HepG2 (cell line): Measurements from ENCODE around the gene SFT2D2. TPM values are rescaled to one million over a fixed set of nuclear protein-coding genes. Genes with fewer than 3 reads are reported as not detected.

ENCODE experiments used
- ATAC-seq: fragments of 200-7000 bp; cut with Tn5 transposase; 3 replicates; pipeline ENCODE4 v1.9.1; 2020; ENCODE audit warnings: mild to moderate bottlenecking, moderate library complexity
- BruUV-seq: library from RNA; stranded (reverse); fragments of 400-500 nt; replicated peaks from 2 replicates; lab custom pipeline; 2021; lab: Mats Ljungman, UMichigan
- CTCF ChIA-PET: fragments of 300-600 bp; formaldehyde crosslinking; extraction: SDS; loops from one replicate; lab custom pipeline; 2021; ENCODE audit warnings: low total read pairs, inconsistent platforms, low intra/inter-chr PET ratio; lab: Yijun Ruan, JAX
- POLR2A ChIA-PET: fragments of 350-600 bp; sonication (Branson Sonifier 250); formaldehyde crosslinking; loops from one replicate; lab custom pipeline; 2020; ENCODE audit warnings: antibody characterized with exemption, inconsistent platforms; lab: Yijun Ruan, JAX
- DNase-seq: peaks from one replicate; pipeline ENCODE4 v3.0.0-alpha.2; 2015; ENCODE audit warnings: low spot score
- FAIRE-seq: peaks from 3 replicates; lab custom pipeline; 2011; peaks lifted over from hg19 to GRCh38; lab: Jason Lieb, UNC
- H2AFZ ChIP-seq: one replicate; pipeline ENCODE4 v1.6.1; 2011; ENCODE audit warnings: low read length, inconsistent platforms
- H3K27ac ChIP-seq: fragments of 300-600 bp; 3 replicates; pipeline ENCODE4 v1.8.0; 2011; ENCODE audit warnings: mixed run types, mild to moderate bottlenecking, mixed read lengths, low read length, inconsistent platforms; ENCODE audit not compliant: insufficient read depth; ENCODE audit errors: extremely low read length
- H3K27me3 ChIP-seq, 2 experiments: fragments of 200-600 bp in 1 of 2; 2 replicates in 1 of 2; 3 replicates in 1 of 2; pipeline versions ENCODE4 v1.6.0 to v1.8.0; 2011; ENCODE audit warnings: low read length in 2 of 2, mild to moderate bottlenecking in 2 of 2, moderate library complexity in 2 of 2, inconsistent platforms in 1 of 2; ENCODE audit not compliant: insufficient read depth in 2 of 2, control insufficient read depth in 1 of 2
- H3K36me3 ChIP-seq, 2 experiments: fragments of 200-600 bp in 1 of 2; replicated peaks in 1 of 2; 2 replicates in 1 of 2; 3 replicates in 1 of 2; pipeline versions ENCODE4 v1.5.1 to v1.8.0; 2011; ENCODE audit warnings: low read length in 2 of 2, inconsistent platforms in 1 of 2; ENCODE audit not compliant: insufficient read depth in 2 of 2, control insufficient read depth in 1 of 2
- H3K4me1 ChIP-seq: 2 replicates; pipeline ENCODE4 v1.5.1; 2012; ENCODE audit warnings: low read length, inconsistent platforms; ENCODE audit not compliant: insufficient read depth
- H3K4me2 ChIP-seq: 2 replicates; pipeline ENCODE4 v1.6.0; 2011; ENCODE audit warnings: low read depth, low read length, inconsistent platforms
- H3K4me3 ChIP-seq, 3 experiments: fragments of 200-600 bp in 1 of 3; sonication (generic), shearing (Covaris generic) in 1 of 3; replicated peaks in 1 of 3; 2 replicates each; pipeline ENCODE4 v1.5.1; 2011 to 2016; ENCODE audit warnings: low read length in 3 of 3, inconsistent platforms in 2 of 3, low read depth in 2 of 3, mild to moderate bottlenecking in 2 of 3, control low read depth in 1 of 3, mixed read lengths in 1 of 3; ENCODE audit not compliant: insufficient read depth in 1 of 3
- H3K79me2 ChIP-seq: one replicate; pipeline ENCODE4 v1.6.1; 2011; ENCODE audit warnings: low read length, inconsistent platforms; ENCODE audit not compliant: insufficient read depth
- H3K9ac ChIP-seq: 2 replicates; pipeline ENCODE4 v1.6.0; 2011; ENCODE audit warnings: mild to moderate bottlenecking, low read depth, low read length, inconsistent platforms; ENCODE audit not compliant: insufficient read depth
- H3K9me3 ChIP-seq: 2 replicates; pipeline ENCODE4 v1.5.1; 2012; ENCODE audit warnings: mild to moderate bottlenecking, low read length
- H4K20me1 ChIP-seq: 2 replicates; pipeline ENCODE4 v1.6.0; 2011; ENCODE audit warnings: inconsistent platforms, mild to moderate bottlenecking, low read length, moderate library complexity; ENCODE audit not compliant: insufficient read depth
- CBX1 ChIP-seq: IDR thresholded peaks from one replicate; pipeline ENCODE4 v1.6.1; 2016; ENCODE audit warnings: antibody characterized with exemption, low read depth
- ELF3 ChIP-seq: IDR thresholded peaks from 2 replicates; pipeline ENCODE4 v1.6.1; 2016; ENCODE audit warnings: missing genetic modification reagents, missing compliant biosample characterization
- GATAD1 ChIP-seq: IDR thresholded peaks from 2 replicates; pipeline ENCODE4 v1.6.1; 2016; ENCODE audit warnings: missing genetic modification reagents, missing compliant biosample characterization
- IRF2 ChIP-seq: IDR thresholded peaks from 2 replicates; pipeline ENCODE4 v1.6.1; 2018; ENCODE audit warnings: missing genetic modification reagents, missing compliant biosample characterization
- REST ChIP-seq, 2 experiments: IDR thresholded peaks; 2 replicates each; pipeline ENCODE4 v1.6.1; 2011 to 2012; ENCODE audit warnings: low read length in 2 of 2, borderline replicate concordance in 1 of 2, low read depth in 1 of 2, mild to moderate bottlenecking in 1 of 2, moderate library complexity in 1 of 2
- RORA ChIP-seq: sonication (generic); formaldehyde crosslinking; IDR thresholded peaks from 2 replicates; pipeline ENCODE4 v1.5.0; 2020; ENCODE audit warnings: mild to moderate bottlenecking, missing genetic modification reagents, moderate library complexity
- THAP11 ChIP-seq: IDR thresholded peaks from 2 replicates; pipeline ENCODE4 v1.6.1; 2016; ENCODE audit warnings: missing biosample characterization, missing genetic modification reagents
- YEATS4 ChIP-seq: sonication (generic); formaldehyde crosslinking; IDR thresholded peaks from 2 replicates; pipeline ENCODE4 v1.4.0; 2020; ENCODE audit warnings: missing genetic modification reagents, borderline replicate concordance
- ZBTB14 ChIP-seq: sonication (generic); formaldehyde crosslinking; IDR thresholded peaks from 2 replicates; pipeline ENCODE4 v1.4.0; 2020; ENCODE audit warnings: missing genetic modification reagents
- ZBTB37 ChIP-seq: sonication (generic); formaldehyde crosslinking; IDR thresholded peaks from 2 replicates; pipeline ENCODE4 v1.4.0; 2020; ENCODE audit warnings: mild to moderate bottlenecking, missing genetic modification reagents
- ZBTB7A ChIP-seq: sonication (generic); formaldehyde crosslinking; IDR thresholded peaks from 2 replicates; pipeline ENCODE4 v1.8.0; 2022; ENCODE audit warnings: mild to moderate bottlenecking, missing genetic modification reagents
- ZNF75D ChIP-seq: sonication (generic); formaldehyde crosslinking; IDR thresholded peaks from 2 replicates; pipeline ENCODE4 v1.8.1; 2023; ENCODE audit warnings: missing genetic modification reagents, mild to moderate bottlenecking, borderline replicate concordance
- WGBS: methylation state at CpG from one replicate; pipeline ENCODE4 v1.1.6; 2017; ENCODE audit warnings: low lambda C conversion rate; 5-methylcytosine and 5-hydroxymethylcytosine counted together
- in situ Hi-C: cut with HindIII; loops from 2 replicates; pipeline ENCODE4 v1.10.0; 2017; ENCODE audit warnings: low pct_unique_long_range_greater_than_20kb; ENCODE audit not compliant: extremely low pct_ligation_motif_present
- intact Hi-C: fragments of 100-400 bp; cut with micrococcal nuclease; formaldehyde crosslinking; loops from one replicate; pipeline ENCODE4 v1.10.0; 2022; ENCODE audit not compliant: unreplicated experiment
- polyA plus RNA-seq, 8 experiments: library from polyadenylated mRNA; depleted of rRNA in 3 of 8; stranded (reverse) in 7 of 8; unstranded in 1 of 8; fragments of >200 nt; fragmentation: Illumina TruSeq in 4 of 8; extraction: Trizol in 4 of 8; gene quantifications; 2 replicates each; pipeline versions ENCODE4 v1.2.1 to v1.2.3, GENCODE V29; 2011 to 2016; ENCODE audit warnings: low read depth in 4 of 8, missing spikeins in 1 of 8, mixed read lengths in 1 of 8; ENCODE audit not compliant: insufficient read depth in 1 of 8
- total RNA-seq, 5 experiments: library from RNA; depleted of rRNA; stranded (reverse); fragments of >200 nt; fragmentation: Illumina TruSeq; extraction: Trizol; gene quantifications; 2 replicates each; pipeline ENCODE4 v1.2.3, GENCODE V29; 2016; ENCODE audit warnings: low read depth in 1 of 5

The SFT2D2 gene
- total and polyA plus RNA-seq, 2 of the 13 experiments (the other 11 are each of a cell fraction or from before 2014, with no cell fraction given): 10.0 to 28.8 TPM

GRCh38 chr1:168288311-168289052 lies 62.7 kb downstream of the SFT2D2 start:
- ATAC-seq (no peak), FAIRE-seq (no peak), DNase-seq (no peak)
- no peak overlapping the region for H3K4me3 ChIP-seq
- H3K79me2 ChIP-seq: no peaks in the 10 kb centered on the region
- no TSS peak for BruUV-seq
- CTCF ChIA-PET: no interaction called here
- H3K27ac ChIP-seq: no peak overlapping the region
- no peak overlapping the region for H3K4me2 ChIP-seq
- no peaks in the 10 kb centered on the region for H3K27me3 ChIP-seq
- H2AFZ ChIP-seq: no peak overlapping the region
- H3K36me3 ChIP-seq: no peaks in the 10 kb centered on the region
- no peaks in the 10 kb centered on the region; the same call in 1 of the 2 replicates for H3K4me1 ChIP-seq
- no peaks in the 10 kb centered on the region for H4K20me1 ChIP-seq
- TF ChIP-seq ZBTB37 (CRISPR knock-in tag) (no peak), REST (IDR thresholded peaks at IDR 0.05; ENCODE audit: borderline replicate concordance in 1 of 2, low read depth in 1 of 2, low read length in 2 of 2) (no peak), RORA (CRISPR knock-in tag) (no peak), ZBTB14 (CRISPR knock-in tag) (no peak), ZNF75D (no peak), CBX1 (no peak), ELF3 (no peak), THAP11 (CRISPR knock-in tag) (no peak), ZBTB7A (no peak), YEATS4 (CRISPR knock-in tag) (no peak), IRF2 (CRISPR knock-in tag) (no peak), GATAD1 (CRISPR knock-in tag) (no peak)
- no peaks in the 10 kb centered on the region for H3K9me3 ChIP-seq
- in situ Hi-C loops (no loop called here), intact Hi-C loops (no loop called here)
- WGBS: 84% methylated on average over 3 of the region's 3 CpGs
- H3K9ac ChIP-seq: no peak overlapping the region
- POLR2A ChIA-PET: no interaction called here
